Upper lobe of left lung (tissue), 6 donors: Measurements from ENCODE around the gene MATK. TPM values are rescaled to one million over a fixed set of nuclear protein-coding genes. Genes with fewer than 3 reads are reported as not detected.

Experiments
- ATAC-seq, 2 donors: fragments of 200-7000 bp; cut with Tn5 transposase; one replicate each; pipeline ENCODE4 v1.9.1; 2022; ENCODE audit warnings: mild to moderate bottlenecking in 2 of 2, moderate library complexity in 2 of 2; ENCODE audit not compliant: low FRiP score in 2 of 2
- DNase-seq, 2 donors: peaks; one replicate each; pipeline ENCODE4 v3.0.0-alpha.2; 2019 to 2020
- H3K27ac ChIP-seq, 4 donors: fragments of 200-600 bp; sonication (generic); one replicate each; pipeline ENCODE4 v1.5.1; 2016 to 2019
- H3K27me3 ChIP-seq, 4 donors: fragments of 200-600 bp; sonication (generic); one replicate each; pipeline ENCODE4 v1.5.1; 2017 to 2019
- H3K36me3 ChIP-seq, 4 donors: fragments of 200-600 bp; sonication (generic); one replicate each; pipeline ENCODE4 v1.5.1; 2016 to 2019
- H3K4me1 ChIP-seq, 4 donors: fragments of 200-600 bp; sonication (generic); one replicate each; pipeline ENCODE4 v1.5.1; 2018 to 2019
- H3K4me3 ChIP-seq, 4 donors: fragments of 200-600 bp; sonication (generic); one replicate each; pipeline ENCODE4 v1.5.1; 2017 to 2019; ENCODE audit warnings: mild to moderate bottlenecking in 2 of 4, moderate library complexity in 1 of 4
- H3K9me3 ChIP-seq, 4 donors: fragments of 200-600 bp; sonication (generic); one replicate each; pipeline ENCODE4 v1.5.1; 2018 to 2019
- EP300 ChIP-seq, 4 donors: sonication (generic); formaldehyde crosslinking; IDR thresholded peaks; one replicate each; pipeline ENCODE4 v1.5.1; 2017; ENCODE audit warnings: antibody characterized with exemption in 4 of 4, control low read depth in 2 of 4
- POLR2A ChIP-seq, 4 donors: fragments of 450-650 bp; IDR thresholded peaks; one replicate each; pipeline ENCODE4 v1.5.1; 2016 to 2017; ENCODE audit warnings: antibody characterized with exemption in 4 of 4, mild to moderate bottlenecking in 2 of 4
- POLR2AphosphoS5 ChIP-seq, 2 donors: sonication (generic); formaldehyde crosslinking; IDR thresholded peaks; one replicate each; pipeline ENCODE4 v1.5.1; 2017; ENCODE audit warnings: antibody characterized with exemption in 2 of 2
- WGBS, 2 donors: methylation state at CpG; one replicate each; pipeline ENCODE4 v1.1.5; 2017 to 2018; 5-methylcytosine and 5-hydroxymethylcytosine counted together
- total RNA-seq, 6 donors: library from RNA; depleted of rRNA in 4 of 6; stranded (reverse); fragments of >200 nt in 4 of 6; gene quantifications; one replicate each; pipeline versions ENCODE4 v1.1.0 to v1.2.1, GENCODE V29; 2016 to 2021
- TF ChIP-seq, protein P1 (sequence below), 6 experiments: fragments of 450-650 bp in 4 of 6; fragments of 200-600 bp in 2 of 6; sonication (generic) in 2 of 6; IDR thresholded peaks; one replicate each; pipeline ENCODE4 v1.5.1; 2016 to 2019; ENCODE audit warnings: antibody characterized with exemption in 6 of 6
- donor health status: DM: no; HTN: no; CAD: no; lungs with moderate emphysema.
- donor health status: DM: no; HTN: yes; CAD: no; lungs with severe emphysema.

Gene MATK
- total RNA-seq, 6 donors from 2014 or later, result 9.6 to 20.1 (median 13.1) TPM

DNA sequence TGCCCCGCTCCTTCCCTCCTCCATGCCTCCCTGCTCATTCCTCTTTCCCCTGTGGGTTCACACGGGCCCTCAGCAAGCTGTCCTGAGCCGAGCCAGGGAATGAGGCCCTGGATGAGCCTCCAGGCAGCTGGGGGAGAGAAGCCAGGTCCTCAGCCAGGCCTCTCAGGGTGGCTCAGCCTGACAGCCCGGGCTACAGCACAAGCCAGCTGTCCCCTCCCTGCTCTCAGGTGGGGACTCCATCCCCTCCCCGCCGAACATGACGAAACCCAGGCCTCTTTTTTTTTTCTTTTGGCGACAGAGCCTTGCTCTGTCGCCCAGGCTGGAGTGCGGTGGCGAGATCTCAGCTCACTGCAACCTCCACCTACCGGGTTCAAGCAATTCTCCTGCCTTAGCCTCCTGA lies 40.0 kb upstream of the MATK start:
- WGBS, 2 donors, result 66 to 77% methylated on average over 9 to 12 of the region's 12 CpGs
- no peaks in the 10 kb centered on the region for H3K9me3 ChIP-seq
- ATAC-seq (no peak), DNase-seq (no peak)
- H3K36me3 ChIP-seq, result no peaks in the 10 kb centered on the region
- TF ChIP-seq EP300 (IDR thresholded peaks at IDR 0.05), result no peak
- TF ChIP-seq POLR2AphosphoS5 (IDR thresholded peaks at IDR 0.05), result no peak
- TF ChIP-seq POLR2A (IDR thresholded peaks at IDR 0.05), result no peak
- TF ChIP-seq, protein P1, sequence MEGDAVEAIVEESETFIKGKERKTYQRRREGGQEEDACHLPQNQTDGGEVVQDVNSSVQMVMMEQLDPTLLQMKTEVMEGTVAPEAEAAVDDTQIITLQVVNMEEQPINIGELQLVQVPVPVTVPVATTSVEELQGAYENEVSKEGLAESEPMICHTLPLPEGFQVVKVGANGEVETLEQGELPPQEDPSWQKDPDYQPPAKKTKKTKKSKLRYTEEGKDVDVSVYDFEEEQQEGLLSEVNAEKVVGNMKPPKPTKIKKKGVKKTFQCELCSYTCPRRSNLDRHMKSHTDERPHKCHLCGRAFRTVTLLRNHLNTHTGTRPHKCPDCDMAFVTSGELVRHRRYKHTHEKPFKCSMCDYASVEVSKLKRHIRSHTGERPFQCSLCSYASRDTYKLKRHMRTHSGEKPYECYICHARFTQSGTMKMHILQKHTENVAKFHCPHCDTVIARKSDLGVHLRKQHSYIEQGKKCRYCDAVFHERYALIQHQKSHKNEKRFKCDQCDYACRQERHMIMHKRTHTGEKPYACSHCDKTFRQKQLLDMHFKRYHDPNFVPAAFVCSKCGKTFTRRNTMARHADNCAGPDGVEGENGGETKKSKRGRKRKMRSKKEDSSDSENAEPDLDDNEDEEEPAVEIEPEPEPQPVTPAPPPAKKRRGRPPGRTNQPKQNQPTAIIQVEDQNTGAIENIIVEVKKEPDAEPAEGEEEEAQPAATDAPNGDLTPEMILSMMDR (IDR thresholded peaks at IDR 0.05), result no peak
- H3K27me3 ChIP-seq, result no peaks in the 10 kb centered on the region
- H3K27ac ChIP-seq, result no peak overlapping the region
- no peak overlapping the region for H3K4me3 ChIP-seq
- peaks cover 0 to 12% (median 5%) of the 10 kb centered on the region in 4 donors for H3K4me1 ChIP-seq

DNA sequence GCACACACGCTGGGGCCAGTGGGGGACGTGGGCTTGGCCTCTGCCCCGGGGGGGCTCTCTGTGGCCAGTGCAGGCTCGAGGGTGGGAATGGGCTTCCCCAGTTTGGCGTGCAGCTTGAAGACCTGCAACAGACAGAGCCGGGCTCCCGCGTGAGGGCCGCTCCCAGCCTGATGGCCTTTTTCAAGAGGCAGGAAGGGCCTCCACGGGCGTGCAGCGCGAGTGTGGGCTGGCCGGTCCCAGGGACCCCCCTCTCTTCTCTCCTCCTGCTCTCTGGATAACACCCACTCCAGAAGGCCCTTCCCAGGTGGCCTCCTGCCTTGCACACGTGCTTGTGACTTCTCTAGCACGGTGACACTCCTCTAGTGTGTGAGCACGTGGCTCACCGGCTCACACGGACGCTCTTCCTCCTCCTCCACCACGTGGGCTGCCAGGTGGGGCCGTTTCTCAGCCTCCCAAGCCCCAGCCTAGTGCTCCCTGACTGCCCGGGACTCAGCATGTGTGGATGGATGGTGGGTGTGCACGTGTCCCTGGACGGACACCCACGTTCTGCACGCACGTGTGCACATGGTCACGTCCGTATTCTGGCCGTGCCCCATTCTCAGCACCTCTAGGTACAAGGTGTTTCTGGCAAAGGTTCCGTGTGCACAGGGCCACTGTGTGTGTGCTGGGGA lies 39.2 kb upstream of the MATK start:
- no peak for TF ChIP-seq POLR2AphosphoS5 (IDR thresholded peaks at IDR 0.05)
- TF ChIP-seq EP300 (IDR thresholded peaks at IDR 0.05), result no peak
- TF ChIP-seq POLR2A (IDR thresholded peaks at IDR 0.05), result no peak
- TF ChIP-seq, protein P1 (IDR thresholded peaks at IDR 0.05), result no peak
- ATAC-seq (peak in 1 of 2 donors; percentile 7), DNase-seq (peak in 1 of 2 donors; percentile 83)
- Histone ChIP-seq H3K27me3 (no peaks in the 10 kb centered on the region), H3K4me3 (no peak overlapping the region), H3K9me3 (no peaks in the 10 kb centered on the region), H3K27ac (no peak overlapping the region), H3K4me1 (peaks cover 0 to 15% (median 5%) of the 10 kb centered on the region in 4 donors), H3K36me3 (no peaks in the 10 kb centered on the region)
- WGBS, 2 donors, result 68 to 76% methylated on average over 7 to 32 of the region's 32 CpGs

DNA sequence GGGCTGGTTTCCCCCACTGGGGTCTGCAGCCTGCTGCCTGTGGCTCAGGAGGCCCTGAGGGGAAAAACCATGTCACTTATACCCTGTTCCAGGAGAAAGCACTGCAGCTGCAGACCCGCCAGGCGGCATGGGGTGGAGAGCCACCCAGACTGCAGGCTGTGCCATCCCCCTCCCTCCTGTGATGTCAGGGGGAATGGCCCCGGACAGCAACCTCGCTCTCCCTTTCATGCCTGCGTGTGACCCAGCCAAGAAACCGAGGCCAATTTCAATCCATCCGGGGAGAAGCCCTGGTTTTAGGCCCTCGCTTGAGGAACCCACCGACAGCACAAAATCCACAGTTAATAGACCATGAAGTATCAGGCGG lies 37.2 kb upstream of the MATK start:
- DNase-seq, result no peak
- Histone ChIP-seq H3K27me3 (no peaks in the 10 kb centered on the region), H3K4me3 (no peak overlapping the region), H3K27ac (no peak overlapping the region), H3K4me1 (peaks cover 4 to 20% (median 10%) of the 10 kb centered on the region in 4 donors), H3K9me3 (no peaks in the 10 kb centered on the region), H3K36me3 (no peaks in the 10 kb centered on the region)
- WGBS, 2 donors, result 80 to 96% methylated on average over 8 of the region's 10 CpGs
- ATAC-seq, result no peak
- TF ChIP-seq EP300 (IDR thresholded peaks at IDR 0.05), result no peak
- TF ChIP-seq POLR2AphosphoS5 (IDR thresholded peaks at IDR 0.05), result no peak
- TF ChIP-seq, protein P1 (IDR thresholded peaks at IDR 0.05), result no peak
- no peak for TF ChIP-seq POLR2A (IDR thresholded peaks at IDR 0.05)

DNA sequence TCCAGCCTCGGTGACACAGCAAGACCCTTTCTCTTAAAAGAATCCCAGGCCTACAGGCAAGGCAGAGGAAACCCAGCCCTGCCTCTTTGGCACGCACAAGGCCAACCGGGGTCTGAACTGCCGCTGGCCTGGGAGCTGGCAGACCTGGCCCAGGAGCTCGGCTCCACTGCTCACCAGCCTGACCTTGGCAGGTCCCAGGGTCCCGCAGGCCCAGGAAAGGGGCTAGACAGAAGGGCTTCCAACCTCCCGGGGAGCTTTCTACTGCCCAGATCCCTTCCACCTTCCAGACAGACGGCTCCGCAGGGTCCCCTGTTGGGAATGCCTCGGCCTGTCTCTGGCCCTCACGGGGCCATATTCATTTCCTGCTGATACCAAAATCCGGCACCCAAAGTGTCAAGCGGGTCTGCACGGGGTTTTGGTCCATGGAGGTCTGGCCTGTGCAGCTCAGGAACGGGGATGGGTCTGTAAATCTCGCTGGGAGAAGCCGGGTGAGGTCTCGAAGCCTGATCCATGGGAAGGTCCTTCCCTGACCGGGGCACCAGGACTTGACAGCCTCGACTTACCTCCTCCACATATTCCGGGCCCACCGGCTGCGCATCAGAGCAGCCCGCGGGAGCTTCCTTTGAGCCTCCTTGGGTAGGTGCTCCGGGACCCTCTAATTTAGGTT lies 36.6 kb upstream of the MATK start:
- TF ChIP-seq EP300 (IDR thresholded peaks at IDR 0.05) (no peak), POLR2A (IDR thresholded peaks at IDR 0.05) (no peak), POLR2AphosphoS5 (IDR thresholded peaks at IDR 0.05) (no peak)
- TF ChIP-seq, protein P1 (IDR thresholded peaks at IDR 0.05), result no peak
- Histone ChIP-seq H3K9me3 (no peaks in the 10 kb centered on the region), H3K27ac (no peak overlapping the region), H3K27me3 (no peaks in the 10 kb centered on the region), H3K4me1 (peaks cover 8 to 20% (median 12%) of the 10 kb centered on the region in 4 donors), H3K4me3 (no peak overlapping the region), H3K36me3 (no peaks in the 10 kb centered on the region)
- DNase-seq (no peak), ATAC-seq (peak in 1 of 2 donors; percentile 21)
- 90 to 93% methylated on average over 15 to 25 of the region's 26 CpGs for WGBS, 2 donors
